ENCODE measurements around the gene GRM5.

GRCh38 chr11:89015614-89016013 lies 50.2 kb downstream of the GRM5 start:
- TF ChIP-seq, protein P1, sequence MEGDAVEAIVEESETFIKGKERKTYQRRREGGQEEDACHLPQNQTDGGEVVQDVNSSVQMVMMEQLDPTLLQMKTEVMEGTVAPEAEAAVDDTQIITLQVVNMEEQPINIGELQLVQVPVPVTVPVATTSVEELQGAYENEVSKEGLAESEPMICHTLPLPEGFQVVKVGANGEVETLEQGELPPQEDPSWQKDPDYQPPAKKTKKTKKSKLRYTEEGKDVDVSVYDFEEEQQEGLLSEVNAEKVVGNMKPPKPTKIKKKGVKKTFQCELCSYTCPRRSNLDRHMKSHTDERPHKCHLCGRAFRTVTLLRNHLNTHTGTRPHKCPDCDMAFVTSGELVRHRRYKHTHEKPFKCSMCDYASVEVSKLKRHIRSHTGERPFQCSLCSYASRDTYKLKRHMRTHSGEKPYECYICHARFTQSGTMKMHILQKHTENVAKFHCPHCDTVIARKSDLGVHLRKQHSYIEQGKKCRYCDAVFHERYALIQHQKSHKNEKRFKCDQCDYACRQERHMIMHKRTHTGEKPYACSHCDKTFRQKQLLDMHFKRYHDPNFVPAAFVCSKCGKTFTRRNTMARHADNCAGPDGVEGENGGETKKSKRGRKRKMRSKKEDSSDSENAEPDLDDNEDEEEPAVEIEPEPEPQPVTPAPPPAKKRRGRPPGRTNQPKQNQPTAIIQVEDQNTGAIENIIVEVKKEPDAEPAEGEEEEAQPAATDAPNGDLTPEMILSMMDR (conservative IDR thresholded peaks at IDR 0.05): no peak
- TF ChIP-seq EZH2 (IDR thresholded peaks at IDR 0.05; ENCODE audit: low read depth): no peak

Measured in PC-9 (cell line).